GM13976 (cell line): Measurements from ENCODE around the gene FKBP1B.

Source experiments
- DNase-seq: peaks from one replicate; pipeline ENCODE4 v3.0.0; 2012; ENCODE audit warnings: low spot score
- in situ Hi-C: fragments of 300-500 bp; cut with MboI; formaldehyde crosslinking; loops from one replicate; pipeline ENCODE4 v1.12.0; 2022; ENCODE audit warnings: low sequenced_read_pairs, mixed read lengths, inconsistent platforms; ENCODE audit not compliant: unreplicated experiment
- TF ChIP-seq, protein P1 (sequence below): IDR thresholded peaks from 2 replicates; pipeline ENCODE4 v1.5.1; 2012; ENCODE audit warnings: borderline replicate concordance, mild to moderate bottlenecking; ENCODE audit not compliant: insufficient read depth; ENCODE audit errors: extremely low read depth, missing control alignments, control extremely low read depth

FKBP1B gene

GRCh38 chr2:24050041-24050979 is 769 bp downstream of the FKBP1B start:
- TF ChIP-seq, protein P1, sequence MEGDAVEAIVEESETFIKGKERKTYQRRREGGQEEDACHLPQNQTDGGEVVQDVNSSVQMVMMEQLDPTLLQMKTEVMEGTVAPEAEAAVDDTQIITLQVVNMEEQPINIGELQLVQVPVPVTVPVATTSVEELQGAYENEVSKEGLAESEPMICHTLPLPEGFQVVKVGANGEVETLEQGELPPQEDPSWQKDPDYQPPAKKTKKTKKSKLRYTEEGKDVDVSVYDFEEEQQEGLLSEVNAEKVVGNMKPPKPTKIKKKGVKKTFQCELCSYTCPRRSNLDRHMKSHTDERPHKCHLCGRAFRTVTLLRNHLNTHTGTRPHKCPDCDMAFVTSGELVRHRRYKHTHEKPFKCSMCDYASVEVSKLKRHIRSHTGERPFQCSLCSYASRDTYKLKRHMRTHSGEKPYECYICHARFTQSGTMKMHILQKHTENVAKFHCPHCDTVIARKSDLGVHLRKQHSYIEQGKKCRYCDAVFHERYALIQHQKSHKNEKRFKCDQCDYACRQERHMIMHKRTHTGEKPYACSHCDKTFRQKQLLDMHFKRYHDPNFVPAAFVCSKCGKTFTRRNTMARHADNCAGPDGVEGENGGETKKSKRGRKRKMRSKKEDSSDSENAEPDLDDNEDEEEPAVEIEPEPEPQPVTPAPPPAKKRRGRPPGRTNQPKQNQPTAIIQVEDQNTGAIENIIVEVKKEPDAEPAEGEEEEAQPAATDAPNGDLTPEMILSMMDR = no peak
- DNase-seq = peak; percentile 27
- in situ Hi-C loops = no loop called here

GRCh38 chr2:24051833-24052232 is 2.3 kb downstream of the FKBP1B start:
- no peak for DNase-seq
- TF ChIP-seq, protein P1 = no peak
- in situ Hi-C loops = no loop called here

DNA sequence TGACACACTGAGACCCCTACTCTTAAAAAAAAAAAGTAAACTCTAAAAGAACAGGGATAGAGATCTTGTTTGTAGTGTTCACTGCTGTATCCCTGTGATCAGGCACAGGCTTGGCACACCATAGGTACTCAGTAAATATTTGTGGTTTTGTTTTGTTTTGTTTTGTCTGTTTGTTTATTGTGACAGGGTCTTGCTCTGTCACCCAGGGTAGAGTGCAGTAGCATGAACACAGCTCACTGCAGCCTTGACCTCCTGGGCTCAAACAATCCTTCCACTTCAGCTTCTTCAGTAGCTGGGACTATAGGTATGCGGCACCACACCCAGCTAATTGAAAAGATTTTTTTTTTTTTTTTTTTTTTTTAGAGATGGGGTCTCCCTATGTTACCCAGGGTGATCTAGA is 3.4 kb downstream of the FKBP1B start:
- TF ChIP-seq, protein P1 = no peak
- in situ Hi-C loops = no loop called here
- no peak for DNase-seq

- in situ Hi-C loops = no loop called here
- TF ChIP-seq, protein P1 = no peak
- DNase-seq = no peak
Measured at GRCh38 chr2:24054366-24055010, 4.9 kb downstream of the FKBP1B start.

- TF ChIP-seq, protein P1 = no peak
- DNase-seq = no peak
- in situ Hi-C loops = no loop called here
Measured at GRCh38 chr2:24055750-24056149, 6.2 kb downstream of the FKBP1B start.

- in situ Hi-C loops = no loop called here
- TF ChIP-seq, protein P1 = no peak
- no peak for DNase-seq
Measured at GRCh38 chr2:24058564-24059271, 9.2 kb downstream of the FKBP1B start.
